A549 treated with RU486 at 1 μM for 4 hours (cell line): Measurements from ENCODE around the gene C5orf24. TPM values are rescaled to one million over a fixed set of nuclear protein-coding genes. Genes with fewer than 3 reads are reported as not detected.

ENCODE experiments used
- total RNA-seq: library from RNA; stranded (reverse); fragments of 200-300 nt; extraction: Qiagen RNA extraction; gene quantifications from 5 replicates; pipeline ENCODE4 v1.2.3, GENCODE V29; 2022; ENCODE audit warnings: low read depth

C5orf24 gene
- total RNA-seq, result 18.0 to 25.5 TPM (median 24.6 TPM) in 5 replicates

DNA sequence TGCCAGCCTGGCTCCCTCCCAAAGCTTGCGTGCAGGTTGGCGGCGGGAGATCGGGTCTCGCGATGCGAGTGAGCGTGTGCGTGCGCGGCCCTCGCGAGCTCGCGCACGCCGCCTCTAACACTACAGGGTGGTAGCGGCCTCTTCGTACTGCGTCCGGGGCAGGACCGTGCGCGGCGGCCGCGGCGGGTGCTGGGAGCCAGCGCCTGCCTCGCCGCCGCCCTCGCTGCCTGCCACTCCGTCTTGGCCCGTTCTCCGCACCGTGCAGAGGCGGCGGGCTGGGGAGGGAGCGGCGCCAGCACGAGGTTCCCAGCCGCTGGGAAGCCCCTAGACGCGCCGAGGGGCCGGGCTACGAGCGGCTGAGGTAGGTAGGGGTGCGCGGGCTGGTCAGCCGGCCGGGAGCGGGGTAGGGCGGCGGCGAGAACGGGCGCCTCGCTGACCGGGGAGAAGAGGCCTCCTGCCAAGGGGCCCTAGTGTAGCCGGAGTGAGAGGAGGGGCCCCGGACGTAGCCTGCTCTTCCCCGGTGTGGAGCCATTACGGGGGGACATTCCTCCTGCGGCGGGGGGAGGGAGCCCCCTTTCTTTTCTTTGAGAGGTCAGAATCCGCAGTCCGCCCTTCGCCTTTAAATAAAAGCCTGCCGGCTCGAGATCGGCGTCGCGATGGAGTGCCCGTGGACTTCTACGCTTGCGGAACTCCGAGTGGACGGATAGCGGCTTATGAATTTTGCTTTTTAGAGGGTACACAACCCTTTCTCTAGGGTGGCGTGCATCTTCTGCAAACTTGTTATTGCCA is at the start of gene C5orf24:
Gene C5orf24 (plus strand): TSS at position 117 of the 789 bp plus-strand sequence. CDS start 8,933 bp downstream, outside the sequence.

DNA sequence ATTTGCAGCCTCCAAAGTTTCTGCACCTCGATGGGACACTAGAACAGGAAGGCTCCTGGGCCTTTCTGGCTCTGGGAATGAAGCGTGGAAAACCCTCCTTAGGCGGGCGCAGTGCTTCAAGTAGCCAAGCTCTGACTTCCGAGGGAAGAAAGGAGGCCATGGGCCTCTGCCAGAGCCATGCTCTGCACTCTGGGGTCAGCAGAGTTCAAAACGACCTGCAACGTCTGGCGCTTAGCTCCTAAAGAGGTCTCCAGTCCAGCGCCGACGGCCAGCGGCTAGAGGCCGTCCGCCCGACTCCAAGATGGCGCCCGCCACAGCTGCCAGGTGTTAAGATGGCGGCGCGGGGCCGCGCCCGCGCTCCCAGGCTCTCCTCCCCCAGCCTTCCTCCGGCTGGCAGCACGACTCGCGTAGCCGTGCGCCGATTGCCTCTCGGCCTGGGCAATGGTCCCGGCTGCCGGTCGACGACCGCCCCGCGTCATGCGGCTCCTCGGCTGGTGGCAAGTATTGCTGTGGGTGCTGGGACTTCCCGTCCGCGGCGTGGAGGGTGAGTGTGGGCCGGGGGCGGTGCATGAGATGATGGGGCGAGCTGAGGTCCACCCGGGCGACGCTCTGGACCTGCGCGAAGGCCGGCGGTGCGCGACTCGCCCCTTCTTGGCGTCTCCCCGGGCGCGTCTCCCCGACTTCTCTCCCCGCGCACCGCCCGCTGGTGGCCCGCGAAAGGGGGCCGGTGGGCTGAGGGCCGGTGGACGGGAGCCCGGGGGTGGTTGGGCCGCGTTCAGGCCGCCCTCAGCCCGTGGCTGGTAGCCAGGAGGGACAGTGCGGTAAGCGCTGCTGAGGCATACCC is 28.4 kb downstream of the C5orf24 start, which contains the start of gene TXNDC15:
Gene TXNDC15 (plus strand): TSS at position 385 of the 844 bp plus-strand sequence. CDS start 57 bp downstream, at position 442.

GRCh38 chr5:134904610-134905245 is 59.0 kb downstream of the C5orf24 start, which contains the start of gene PCBD2:
TSS of gene PCBD2 (plus strand) at chr5:134905131. CDS start at chr5:134905140, 9 bp downstream.

Other genes starting within 250 kb of the C5orf24 start
- gene SAR1B, start 213.1 kb upstream of the C5orf24 start, total RNA-seq, result 45.1 to 78.2 TPM (median 50.3 TPM) in 5 replicates
- gene SEC24A, start 197.2 kb upstream of the C5orf24 start, total RNA-seq, result 9.0 to 16.1 TPM (median 14.7 TPM) in 5 replicates
- 15.6 to 31.1 TPM (median 29.9 TPM) in 5 replicates for gene CAMLG, start 107.4 kb upstream of the C5orf24 start, total RNA-seq
- 57.1 to 79.4 TPM (median 65.4 TPM) in 5 replicates for gene DDX46, start 87.2 kb upstream of the C5orf24 start, total RNA-seq
- 47.3 to 57.7 TPM (median 50.1 TPM) in 5 replicates for gene TXNDC15, start 28.4 kb downstream of the C5orf24 start, total RNA-seq
- 10.6 to 12.1 TPM (median 11.2 TPM) in 5 replicates for gene PCBD2, start 59.2 kb downstream of the C5orf24 start, total RNA-seq
- 0.19 to 0.67 TPM (median 0.46 TPM) in 5 replicates for gene CATSPER3, start 121.9 kb downstream of the C5orf24 start, total RNA-seq
- gene PITX1, start 188.3 kb downstream of the C5orf24 start, total RNA-seq, result 22.3 to 37.6 TPM (median 32.5 TPM) in 5 replicates